ENCODE results near the gene PACRG. TPM values are rescaled to one million over a fixed set of nuclear protein-coding genes. Genes with fewer than 3 reads are reported as not detected.

Gene PACRG
- total and polyA plus RNA-seq, 8 donors, result 1.5 to 6.8 (median 4.6) TPM

GRCh38 chr6:163328411-163328810 is 600.6 kb downstream of the PACRG start:
- DNase-seq (no peak), ATAC-seq (no peak)
- peaks cover 0 to 11% of the 10 kb centered on the region in 2 donors for H3K4me1 ChIP-seq
- no peaks in the 10 kb centered on the region for H3K9me3 ChIP-seq
- no peak overlapping the region for H3K4me3 ChIP-seq
- no peaks in the 10 kb centered on the region for H3K36me3 ChIP-seq
- no peaks in the 10 kb centered on the region for H3K27me3 ChIP-seq
- TF ChIP-seq, protein P1, sequence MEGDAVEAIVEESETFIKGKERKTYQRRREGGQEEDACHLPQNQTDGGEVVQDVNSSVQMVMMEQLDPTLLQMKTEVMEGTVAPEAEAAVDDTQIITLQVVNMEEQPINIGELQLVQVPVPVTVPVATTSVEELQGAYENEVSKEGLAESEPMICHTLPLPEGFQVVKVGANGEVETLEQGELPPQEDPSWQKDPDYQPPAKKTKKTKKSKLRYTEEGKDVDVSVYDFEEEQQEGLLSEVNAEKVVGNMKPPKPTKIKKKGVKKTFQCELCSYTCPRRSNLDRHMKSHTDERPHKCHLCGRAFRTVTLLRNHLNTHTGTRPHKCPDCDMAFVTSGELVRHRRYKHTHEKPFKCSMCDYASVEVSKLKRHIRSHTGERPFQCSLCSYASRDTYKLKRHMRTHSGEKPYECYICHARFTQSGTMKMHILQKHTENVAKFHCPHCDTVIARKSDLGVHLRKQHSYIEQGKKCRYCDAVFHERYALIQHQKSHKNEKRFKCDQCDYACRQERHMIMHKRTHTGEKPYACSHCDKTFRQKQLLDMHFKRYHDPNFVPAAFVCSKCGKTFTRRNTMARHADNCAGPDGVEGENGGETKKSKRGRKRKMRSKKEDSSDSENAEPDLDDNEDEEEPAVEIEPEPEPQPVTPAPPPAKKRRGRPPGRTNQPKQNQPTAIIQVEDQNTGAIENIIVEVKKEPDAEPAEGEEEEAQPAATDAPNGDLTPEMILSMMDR (IDR thresholded peaks at IDR 0.05), result no peak
- intact Hi-C loops (cut with DNase I), result no loop called here
- H3K27ac ChIP-seq, result no peak overlapping the region

- H3K4me3 ChIP-seq, result no peak overlapping the region
- H3K27me3 ChIP-seq, result no peaks in the 10 kb centered on the region
- no peak for DNase-seq
- H3K9me3 ChIP-seq, result no peaks in the 10 kb centered on the region
- TF ChIP-seq, protein P1 (IDR thresholded peaks at IDR 0.05), result no peak
- intact Hi-C loops (cut with DNase I), result no loop called here
- ATAC-seq, result no peak
- H3K36me3 ChIP-seq, result no peaks in the 10 kb centered on the region
- H3K4me1 ChIP-seq, result peaks cover 0 to 13% of the 10 kb centered on the region in 2 donors
- H3K27ac ChIP-seq, result no peak overlapping the region
These were observed 602.2 kb downstream of the PACRG start for GRCh38 chr6:163329991-163330390.

DNA sequence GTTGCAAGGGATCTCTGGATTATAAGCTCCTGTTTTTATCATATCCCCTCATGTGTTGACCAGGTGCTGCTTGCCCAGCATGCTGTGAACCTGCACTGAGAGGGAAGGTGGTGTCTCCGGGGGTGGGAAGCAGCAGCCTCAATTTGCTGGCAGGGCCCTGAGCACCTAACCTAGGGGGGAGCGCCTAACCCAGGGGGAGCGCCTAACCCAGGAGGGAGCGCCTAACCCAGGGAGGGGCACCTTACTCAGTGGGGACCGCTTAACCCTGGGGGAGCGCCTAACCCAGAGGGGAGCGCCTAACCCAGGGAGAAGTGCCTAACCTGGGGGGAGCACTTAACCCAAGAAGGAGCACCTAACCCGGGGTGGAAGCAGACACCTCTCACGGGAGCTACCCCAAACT is 603.5 kb downstream of the PACRG start:
- TF ChIP-seq, protein P1 (IDR thresholded peaks at IDR 0.05), result no peak
- no peaks in the 10 kb centered on the region for H3K9me3 ChIP-seq
- peaks cover 0 to 17% of the 10 kb centered on the region in 2 donors for H3K4me1 ChIP-seq
- DNase-seq (no peak), ATAC-seq (no peak)
- H3K27me3 ChIP-seq, result no peaks in the 10 kb centered on the region
- no peak overlapping the region for H3K27ac ChIP-seq
- no peaks in the 10 kb centered on the region for H3K36me3 ChIP-seq
- H3K4me3 ChIP-seq, result no peak overlapping the region
- intact Hi-C loops (cut with DNase I), result no loop called here

DNA sequence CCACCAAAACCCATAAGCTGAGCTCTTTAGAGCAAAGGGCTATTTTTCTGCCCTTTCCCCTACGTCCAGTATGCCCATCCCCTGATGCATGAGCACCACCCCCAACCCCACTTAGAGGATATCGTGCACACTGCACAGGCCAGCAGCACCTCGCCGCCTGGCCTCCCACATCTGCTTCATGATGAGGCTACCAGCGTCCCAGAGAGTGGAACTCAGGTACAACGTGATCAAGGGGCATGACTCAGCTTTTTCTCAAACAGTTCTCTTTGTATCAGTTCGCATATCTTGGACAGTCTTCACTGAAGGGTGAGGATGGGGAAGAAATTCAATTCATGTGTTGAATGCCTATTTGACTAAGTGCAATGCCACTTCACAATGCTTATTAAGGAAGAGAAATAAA is 604.8 kb downstream of the PACRG start:
- no peaks in the 10 kb centered on the region for H3K27me3 ChIP-seq
- H3K36me3 ChIP-seq, result no peaks in the 10 kb centered on the region
- DNase-seq (no peak), ATAC-seq (no peak)
- no peaks in the 10 kb centered on the region for H3K9me3 ChIP-seq
- no peak overlapping the region for H3K4me3 ChIP-seq
- peaks cover 0 to 17% of the 10 kb centered on the region in 2 donors for H3K4me1 ChIP-seq
- no peak overlapping the region for H3K27ac ChIP-seq
- intact Hi-C loops (cut with DNase I), result no loop called here
- TF ChIP-seq, protein P1 (IDR thresholded peaks at IDR 0.05), result no peak

DNA sequence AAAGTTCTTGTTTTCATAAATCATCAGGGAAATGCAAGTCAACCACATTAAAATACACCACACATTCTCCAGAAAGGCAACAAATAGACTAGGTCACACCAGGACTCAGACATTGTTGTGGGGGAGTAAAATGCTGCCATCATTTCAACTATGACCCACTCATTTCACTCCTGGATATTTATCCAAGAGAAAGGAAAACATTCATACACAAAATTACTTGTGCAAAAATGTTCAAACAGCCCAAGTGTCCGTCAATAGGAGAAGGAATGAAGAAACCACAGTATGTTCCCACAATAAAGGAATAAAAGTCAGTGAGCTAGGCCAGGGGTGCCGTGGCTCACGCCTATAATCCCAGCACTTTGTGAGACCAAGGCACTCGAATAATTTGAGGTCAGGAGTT is 605.3 kb downstream of the PACRG start:
- H3K4me1 ChIP-seq, result peaks cover 0 to 17% of the 10 kb centered on the region in 2 donors
- DNase-seq (no peak), ATAC-seq (no peak)
- H3K27ac ChIP-seq, result no peak overlapping the region
- H3K9me3 ChIP-seq, result no peaks in the 10 kb centered on the region
- intact Hi-C loops (cut with DNase I), result no loop called here
- H3K4me3 ChIP-seq, result no peak overlapping the region
- TF ChIP-seq, protein P1 (IDR thresholded peaks at IDR 0.05), result no peak
- H3K36me3 ChIP-seq, result no peaks in the 10 kb centered on the region
- H3K27me3 ChIP-seq, result no peaks in the 10 kb centered on the region

Data from left lung (tissue), 10 donors.